Pancreas (tissue), 10 donors: ENCODE measurements around the gene TRH. TPM values are rescaled to one million over a fixed set of nuclear protein-coding genes. Genes with fewer than 3 reads are reported as not detected.
A peak's percentile ranks its signal among the peaks of the same experiment; 100 is the strongest.

Experiments used
- ATAC-seq, 4 donors: fragments of 200-7000 bp; cut with Tn5 transposase; one replicate each; pipeline versions ENCODE4 v1.8.0 to v1.9.1; 2020; ENCODE audit warnings: mild to moderate bottlenecking in 4 of 4, moderate library complexity in 4 of 4
- DNase-seq, 6 donors: peaks; one replicate each; pipeline ENCODE4 v3.0.0-alpha.2; 2020
- FAIRE-seq: peaks from 2 replicates; lab custom pipeline; 2012; peaks lifted over from hg19 to GRCh38; lab: Jason Lieb, UNC
- H3K27ac ChIP-seq, 4 donors: fragments of 200-600 bp; sonication (generic); 1 replicate in 3 of 4; 2 replicates in 1 of 4; pipeline versions ENCODE4 v1.5.0 to v1.8.0; 2020
- H3K27me3 ChIP-seq, 4 donors: fragments of 200-600 bp; one replicate each; pipeline ENCODE4 v1.8.0; 2021
- H3K36me3 ChIP-seq, 3 donors: fragments of 200-600 bp; sonication (generic) in 1 of 3; one replicate each; pipeline versions ENCODE4 v1.5.0 to v1.8.0; 2020 to 2021
- H3K4me1 ChIP-seq, 3 donors: fragments of 200-600 bp; one replicate each; pipeline ENCODE4 v1.8.0; 2021
- H3K4me3 ChIP-seq, 4 donors: fragments of 200-600 bp; sonication (generic) in 2 of 4; one replicate each; pipeline versions ENCODE4 v1.5.0 to v1.8.0; 2020 to 2021
- H3K9me3 ChIP-seq, 4 donors: fragments of 200-600 bp; one replicate each; pipeline ENCODE4 v1.8.0; 2021
- WGBS, 2 donors: extraction: QIAGEN DNeasy Blood & Tissue Kit; methylation state at CpG; one replicate each; pipeline ENCODE4 v1.1.7; 2013; 5-methylcytosine and 5-hydroxymethylcytosine counted together
- intact Hi-C, 3 donors: fragments of 100-400 bp; cut with DNase I; formaldehyde crosslinking; loops; one replicate each; pipeline versions ENCODE4 v1.11.1 to v1.14.2; 2022
- polyA plus RNA-seq, 2 donors: library from polyadenylated mRNA; stranded (reverse); fragments of 200-250 nt; gene quantifications; one replicate each; pipeline ENCODE4 v1.2.3, GENCODE V29; 2013
- total RNA-seq, 6 donors: library from RNA; stranded (reverse); fragmentation: NEBNext Ultra II Directional in 4 of 6; extraction: Animal tissue kit (Norgen Biotek cat#: 25700) in 4 of 6; gene quantifications; one replicate each; pipeline versions ENCODE4 v1.2.1 to v1.2.4, GENCODE V29; 2021 to 2023
- TF ChIP-seq, protein P1 (sequence below), 4 donors: fragments of 200-600 bp; sonication (generic) in 3 of 4; IDR thresholded peaks; one replicate each; pipeline versions ENCODE4 v1.5.0 to v1.8.0; 2021; ENCODE audit warnings: antibody characterized with exemption in 4 of 4
- donor health status: healthy with polysubstance abuse.
- donor health status: DM: no; HTN: no; CAD: no; lungs with moderate emphysema.
- donor health status: DM: no; HTN: no; CAD: no.
- donor health status: control.
- donor health status: control.
- donor health status: Bipolar disorder and iron deficiency.
- donor health status: DM: yes; HTN: yes; CAD: no.
- donor health status: DM: no; HTN: no; CAD: no.
- donor health status: DM: no; HTN: no; CAD: no.
- donor health status: DM: yes; HTN: yes; CAD: no.

The TRH gene
- total and polyA plus RNA-seq, 8 donors, result not detected

DNA sequence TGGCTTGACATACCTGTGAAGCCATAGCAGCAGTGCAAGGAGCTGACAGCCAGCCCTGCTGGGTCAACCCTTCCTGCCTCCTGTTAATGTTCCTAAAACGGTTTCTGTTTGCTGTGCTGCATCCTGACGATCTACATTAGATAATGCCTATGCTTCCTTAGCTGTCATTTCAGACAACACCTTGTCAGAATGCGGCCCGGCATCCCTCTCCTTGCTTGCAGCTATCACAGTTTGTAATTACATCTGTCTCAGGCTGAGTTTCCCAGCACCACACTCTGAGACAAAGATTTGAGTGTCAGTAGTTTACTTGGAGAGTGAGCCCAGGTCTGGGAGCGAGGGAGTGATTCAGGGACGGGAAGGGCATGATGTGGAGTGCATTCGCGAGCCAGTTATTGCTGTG is 9.0 kb downstream of the TRH start:
- Histone ChIP-seq H3K27me3 (no peaks in the 10 kb centered on the region), H3K4me1 (no peaks in the 10 kb centered on the region), H3K27ac (no peak overlapping the region), H3K9me3 (no peaks in the 10 kb centered on the region), H3K36me3 (no peaks in the 10 kb centered on the region), H3K4me3 (no peak overlapping the region)
- 77 to 81% methylated on average over 8 of the region's 8 CpGs for WGBS, 2 donors
- intact Hi-C loops, result no loop called here
- ATAC-seq (no peak), FAIRE-seq (no peak), DNase-seq (no peak)
- TF ChIP-seq, protein P1, sequence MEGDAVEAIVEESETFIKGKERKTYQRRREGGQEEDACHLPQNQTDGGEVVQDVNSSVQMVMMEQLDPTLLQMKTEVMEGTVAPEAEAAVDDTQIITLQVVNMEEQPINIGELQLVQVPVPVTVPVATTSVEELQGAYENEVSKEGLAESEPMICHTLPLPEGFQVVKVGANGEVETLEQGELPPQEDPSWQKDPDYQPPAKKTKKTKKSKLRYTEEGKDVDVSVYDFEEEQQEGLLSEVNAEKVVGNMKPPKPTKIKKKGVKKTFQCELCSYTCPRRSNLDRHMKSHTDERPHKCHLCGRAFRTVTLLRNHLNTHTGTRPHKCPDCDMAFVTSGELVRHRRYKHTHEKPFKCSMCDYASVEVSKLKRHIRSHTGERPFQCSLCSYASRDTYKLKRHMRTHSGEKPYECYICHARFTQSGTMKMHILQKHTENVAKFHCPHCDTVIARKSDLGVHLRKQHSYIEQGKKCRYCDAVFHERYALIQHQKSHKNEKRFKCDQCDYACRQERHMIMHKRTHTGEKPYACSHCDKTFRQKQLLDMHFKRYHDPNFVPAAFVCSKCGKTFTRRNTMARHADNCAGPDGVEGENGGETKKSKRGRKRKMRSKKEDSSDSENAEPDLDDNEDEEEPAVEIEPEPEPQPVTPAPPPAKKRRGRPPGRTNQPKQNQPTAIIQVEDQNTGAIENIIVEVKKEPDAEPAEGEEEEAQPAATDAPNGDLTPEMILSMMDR (IDR thresholded peaks at IDR 0.05), result no peak

DNA sequence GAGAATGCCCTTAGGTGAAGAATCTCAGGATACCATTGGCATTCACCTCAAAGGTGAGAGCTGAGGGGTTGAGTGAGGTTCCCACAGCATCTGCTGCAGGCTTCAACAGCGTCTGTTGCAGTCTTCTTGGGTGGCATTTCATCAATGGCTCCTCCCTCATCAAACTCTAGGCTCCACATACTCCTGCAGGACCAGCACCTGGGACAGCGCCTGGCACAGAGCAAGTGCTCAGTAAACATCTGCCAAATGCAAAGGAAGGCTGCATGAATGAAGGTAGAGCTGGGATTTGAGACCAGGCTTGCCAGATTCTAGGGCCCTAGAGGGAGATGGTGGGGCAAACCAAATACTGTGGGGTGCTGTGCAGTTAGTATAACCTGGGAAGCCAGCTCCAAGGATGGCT is 9.6 kb downstream of the TRH start:
- 73 to 78% methylated on average over 2 of the region's 2 CpGs for WGBS, 2 donors

DNA sequence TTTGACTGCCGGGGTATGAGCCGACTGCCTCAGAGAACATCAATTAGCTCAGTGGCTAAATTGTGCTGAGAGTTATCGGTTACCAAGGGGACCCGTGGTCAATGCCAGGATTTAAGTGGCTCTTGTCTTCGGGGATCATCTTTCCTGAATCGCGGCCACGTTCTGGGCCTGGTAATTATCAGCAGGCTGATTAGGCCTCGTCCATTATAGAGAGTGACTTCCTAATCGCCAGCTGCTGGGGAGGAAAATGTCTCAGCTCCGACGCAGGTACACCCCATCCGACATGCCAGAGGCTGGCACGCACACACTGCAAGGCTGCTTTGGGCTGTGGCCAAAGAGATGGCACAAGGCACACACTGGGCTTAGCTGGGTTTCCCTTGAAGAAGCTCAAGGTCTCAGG is 10.6 kb downstream of the TRH start:
- Histone ChIP-seq H3K36me3 (no peaks in the 10 kb centered on the region), H3K27me3 (no peaks in the 10 kb centered on the region), H3K4me1 (no peaks in the 10 kb centered on the region), H3K27ac (no peak overlapping the region), H3K9me3 (no peaks in the 10 kb centered on the region), H3K4me3 (no peak overlapping the region)
- FAIRE-seq (no peak), ATAC-seq (peak in 1 of 4 donors; percentile 66), DNase-seq (no peak)
- intact Hi-C loops, result no loop called here
- WGBS, 2 donors, result 79 to 81% methylated on average over 14 of the region's 14 CpGs
- TF ChIP-seq, protein P1 (IDR thresholded peaks at IDR 0.05), result no peak

More for the DNA sequence above, 9.6 kb downstream of the TRH start:
- Histone ChIP-seq H3K27me3 (no peaks in the 10 kb centered on the region), H3K9me3 (no peaks in the 10 kb centered on the region), H3K27ac (no peak overlapping the region), H3K4me3 (no peak overlapping the region), H3K4me1 (no peaks in the 10 kb centered on the region), H3K36me3 (no peaks in the 10 kb centered on the region)
- intact Hi-C loops, result no loop called here
- ATAC-seq, result no peak
- no peak for DNase-seq
- TF ChIP-seq, protein P1 (IDR thresholded peaks at IDR 0.05), result no peak
- no peak for FAIRE-seq

DNA sequence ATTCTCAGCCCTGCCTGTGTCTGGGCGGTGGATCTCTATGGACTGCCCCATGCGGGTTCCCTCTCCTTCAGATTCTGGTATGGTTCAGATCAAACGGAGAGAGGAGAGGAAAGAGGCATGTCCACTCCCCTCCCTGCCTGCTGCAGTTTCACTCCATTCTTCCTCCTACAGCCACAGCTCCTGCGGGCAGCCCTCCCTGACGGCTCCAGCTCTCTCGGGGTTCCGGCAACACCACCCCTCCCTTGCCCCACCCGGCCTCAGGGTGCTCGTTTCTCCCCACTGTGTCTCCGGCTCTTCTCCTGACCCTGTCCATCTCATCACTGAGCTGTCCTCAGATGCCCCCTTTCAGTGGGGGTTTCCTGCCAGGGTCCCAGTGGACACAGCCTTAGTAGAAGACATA is 13.9 kb downstream of the TRH start:
- TF ChIP-seq, protein P1 (IDR thresholded peaks at IDR 0.05), result no peak
- no peaks in the 10 kb centered on the region for H3K27me3 ChIP-seq
- H3K9me3 ChIP-seq, result no peaks in the 10 kb centered on the region
- no peak overlapping the region for H3K27ac ChIP-seq
- no peaks in the 10 kb centered on the region for H3K4me1 ChIP-seq
- WGBS, 2 donors, result 69% methylated on average over 10 of the region's 10 CpGs
- DNase-seq (no peak), ATAC-seq (no peak), FAIRE-seq (no peak)
- no peaks in the 10 kb centered on the region for H3K36me3 ChIP-seq
- H3K4me3 ChIP-seq, result no peak overlapping the region
- intact Hi-C loops, result no loop called here

DNA sequence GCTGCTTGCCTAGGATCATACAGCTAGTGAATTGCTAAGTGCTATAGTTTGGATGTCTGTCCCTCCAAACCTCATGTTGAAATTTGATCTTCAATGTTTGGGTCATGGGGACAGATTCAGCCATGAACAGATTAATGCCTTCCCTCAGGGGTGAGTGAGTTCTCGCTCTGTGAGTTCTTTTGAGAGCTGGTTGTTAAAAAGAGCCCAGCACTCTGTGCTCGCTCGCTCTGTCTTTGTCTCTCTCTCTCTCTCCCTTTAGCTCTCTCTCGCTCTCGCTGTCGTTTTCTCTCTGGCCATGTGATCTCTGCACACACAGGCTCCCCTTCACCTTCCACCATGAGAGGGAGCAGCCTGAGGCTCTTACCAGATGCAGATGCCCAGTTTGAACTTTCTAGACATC is 14.9 kb downstream of the TRH start:
- WGBS, 2 donors, result 69 to 73% methylated on average over 6 of the region's 6 CpGs
- intact Hi-C loops, result no loop called here
- FAIRE-seq, result no peak
- no peak overlapping the region for H3K27ac ChIP-seq
- no peaks in the 10 kb centered on the region for H3K9me3 ChIP-seq
- H3K4me3 ChIP-seq, result no peak overlapping the region
- ATAC-seq, result no peak
- H3K27me3 ChIP-seq, result no peaks in the 10 kb centered on the region
- TF ChIP-seq, protein P1 (IDR thresholded peaks at IDR 0.05), result no peak
- no peaks in the 10 kb centered on the region for H3K4me1 ChIP-seq
- no peak for DNase-seq
- no peaks in the 10 kb centered on the region for H3K36me3 ChIP-seq
